NCI-H345 (cell line): ENCODE measurements around the gene AP3S2.

Experiments
- DNase-seq: peaks from one replicate; lab custom pipeline; 2025; lab: John Stamatoyannopoulos, UW

AP3S2 gene

DNA sequence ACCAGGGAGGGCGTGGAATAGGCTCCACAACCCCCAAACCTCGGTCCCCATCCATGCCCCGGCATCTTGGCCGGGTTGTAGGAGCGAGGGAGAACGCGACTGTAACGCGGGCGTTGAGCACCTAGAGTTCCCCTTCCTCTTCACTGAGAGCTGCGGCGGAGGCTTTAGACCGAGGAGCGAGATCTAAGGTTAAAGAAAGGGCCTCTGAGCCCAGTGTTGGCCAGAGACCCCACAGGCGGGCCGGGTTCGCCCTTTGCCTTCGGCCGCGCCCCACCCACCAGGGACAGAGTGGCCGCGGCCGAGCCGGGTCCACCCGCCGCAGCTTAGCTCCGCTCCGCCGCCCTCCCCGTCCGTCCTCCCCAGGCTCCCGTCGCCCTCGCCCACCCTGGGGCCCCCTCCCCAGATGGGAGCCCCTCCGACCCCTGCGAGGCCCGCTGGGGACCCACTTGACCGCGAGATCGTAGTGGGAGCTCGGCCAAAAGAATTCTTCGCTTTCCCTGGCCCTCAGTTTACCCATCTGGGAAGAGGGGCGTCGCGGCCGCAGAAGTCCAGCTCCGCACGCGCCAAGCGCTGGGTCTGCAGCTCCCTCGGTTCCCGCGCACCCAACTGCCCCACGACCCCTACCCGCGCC is 79.6 kb downstream of the AP3S2 start:
- no peak for DNase-seq

DNA sequence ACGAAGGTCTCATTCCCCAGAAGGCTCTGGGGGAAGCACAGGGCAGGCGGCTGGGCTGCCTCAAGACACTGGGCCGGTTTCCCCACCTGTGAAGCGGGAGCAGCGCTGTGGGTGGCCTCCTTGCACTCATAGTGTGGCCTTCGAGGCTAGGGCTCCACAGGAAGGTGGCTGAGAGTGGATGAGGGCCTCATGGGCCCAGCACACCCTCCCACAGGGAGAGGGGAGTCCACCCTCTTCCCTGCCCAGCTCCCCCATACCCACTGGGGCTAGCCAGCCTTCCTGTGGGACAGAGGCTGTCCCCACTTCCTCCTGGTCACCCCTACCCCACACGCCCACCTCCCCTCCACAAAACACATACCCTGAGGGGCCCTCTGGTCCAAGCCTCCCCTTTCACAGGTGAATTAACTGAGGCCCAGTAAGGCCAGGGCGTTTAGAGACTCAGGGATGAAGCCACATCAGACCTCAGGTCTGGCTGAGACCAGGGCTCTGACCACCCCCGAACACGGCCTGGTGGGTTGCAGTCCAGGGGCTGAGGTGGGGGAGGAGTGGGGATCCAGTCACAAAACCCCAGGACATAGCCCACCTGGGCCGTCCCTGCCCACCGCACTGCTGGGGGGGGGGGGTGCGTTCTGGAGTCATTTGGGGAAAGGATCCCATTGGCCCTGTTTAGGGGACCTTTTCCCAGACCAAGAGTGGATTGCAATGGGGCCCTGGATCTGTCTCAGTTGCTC is 80.2 kb downstream of the AP3S2 start:
- no peak for DNase-seq

DNA sequence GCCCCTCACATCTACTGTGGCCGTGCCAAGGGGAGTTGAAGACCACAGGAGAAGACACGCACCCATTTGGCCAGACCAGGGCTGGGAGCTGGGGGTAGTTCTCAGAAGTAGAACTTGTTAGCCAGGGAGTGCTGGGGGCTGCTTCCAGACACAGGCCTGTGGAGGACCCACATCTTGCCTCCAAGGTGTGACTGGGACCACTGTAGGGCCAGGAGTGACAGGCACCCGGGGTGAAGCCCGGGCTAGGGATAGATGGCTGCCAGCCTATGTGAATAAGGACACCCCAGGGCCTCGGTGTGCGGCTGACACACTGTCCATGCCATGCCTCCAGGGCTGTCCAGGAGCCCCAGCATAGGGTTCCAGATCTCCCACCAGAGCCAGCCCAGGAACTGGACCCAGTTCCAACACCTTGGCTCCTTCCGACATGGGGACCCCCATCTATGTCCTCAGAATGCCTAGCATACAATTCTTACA is 80.9 kb downstream of the AP3S2 start:
- no peak for DNase-seq

DNA sequence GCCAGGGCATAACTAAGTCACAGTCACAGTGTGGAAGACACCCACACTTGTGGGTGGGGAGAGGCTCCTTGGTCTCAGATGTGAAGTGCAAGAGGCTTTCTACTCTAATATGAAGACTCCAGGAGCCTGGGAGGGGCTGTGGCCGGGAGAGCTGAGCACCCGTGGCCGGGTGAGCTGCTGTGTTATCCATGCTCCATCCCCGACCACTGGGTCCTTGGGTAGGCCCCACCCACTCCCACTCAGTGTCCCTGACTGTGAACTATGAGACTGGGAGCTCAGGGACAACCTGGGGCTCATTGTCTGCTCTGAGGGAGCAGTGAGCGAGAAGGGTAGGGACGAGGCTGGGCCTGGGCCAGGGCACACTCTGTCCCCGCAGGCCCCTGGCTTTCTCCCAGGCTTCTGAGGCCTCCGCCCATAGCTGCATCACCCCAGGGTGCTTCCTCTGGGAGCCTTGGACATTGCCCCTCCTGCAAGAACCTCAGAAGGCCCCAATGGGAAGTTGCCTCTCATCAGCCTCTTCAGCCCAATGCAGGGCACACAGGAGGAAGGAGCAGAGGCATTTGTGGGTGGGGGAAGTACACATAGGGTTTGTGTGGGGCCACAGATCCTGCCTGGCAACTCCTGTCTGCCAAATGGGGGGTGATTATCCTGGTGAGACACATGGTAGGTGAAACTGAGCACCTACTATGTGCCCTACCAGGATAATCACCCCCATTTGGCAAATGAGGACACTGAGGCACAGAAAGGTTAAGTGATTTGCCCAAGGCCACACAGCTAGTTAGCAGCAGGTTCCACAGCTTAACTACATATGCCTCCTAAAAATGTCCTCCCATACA is 81.6 kb downstream of the AP3S2 start:
- DNase-seq, result no peak

DNA sequence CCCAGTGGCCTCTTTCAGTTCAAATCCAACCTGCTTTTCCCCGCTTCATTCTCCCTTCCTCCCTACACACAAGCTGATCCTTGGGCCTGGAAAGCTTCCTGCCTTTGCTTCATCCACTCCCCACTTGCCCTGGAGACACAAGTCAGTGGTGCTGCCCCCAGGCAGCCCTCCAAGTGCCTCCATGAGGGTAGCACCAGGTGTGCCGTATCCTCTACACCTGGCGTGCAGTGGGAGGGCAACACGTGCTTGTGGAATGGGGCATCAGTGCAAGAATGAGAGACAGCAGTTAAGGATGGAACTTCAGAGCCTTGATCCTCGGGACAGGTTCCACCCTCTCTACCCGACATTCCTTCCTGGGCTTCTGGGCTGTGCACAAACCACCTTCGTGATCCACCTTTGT is 83.0 kb downstream of the AP3S2 start:
- DNase-seq, result no peak

DNA sequence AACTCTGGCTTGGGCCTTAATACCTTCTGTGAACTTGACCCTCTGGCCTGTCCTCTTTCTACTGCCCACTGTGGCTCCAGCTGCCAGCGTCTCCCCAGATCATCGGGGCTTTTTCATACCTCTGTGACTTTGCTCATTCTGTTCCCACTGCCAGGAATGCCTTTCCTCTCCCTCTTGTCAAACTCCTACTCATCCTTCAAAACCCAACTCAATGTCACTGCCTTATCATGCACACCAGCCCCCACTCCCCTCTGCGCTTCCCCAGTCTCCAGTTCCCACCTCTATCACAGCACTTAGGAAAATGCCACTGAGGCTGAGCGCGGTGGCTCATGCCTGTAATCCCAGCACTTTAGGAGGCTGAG is 84.0 kb downstream of the AP3S2 start:
- DNase-seq, result no peak

DNA sequence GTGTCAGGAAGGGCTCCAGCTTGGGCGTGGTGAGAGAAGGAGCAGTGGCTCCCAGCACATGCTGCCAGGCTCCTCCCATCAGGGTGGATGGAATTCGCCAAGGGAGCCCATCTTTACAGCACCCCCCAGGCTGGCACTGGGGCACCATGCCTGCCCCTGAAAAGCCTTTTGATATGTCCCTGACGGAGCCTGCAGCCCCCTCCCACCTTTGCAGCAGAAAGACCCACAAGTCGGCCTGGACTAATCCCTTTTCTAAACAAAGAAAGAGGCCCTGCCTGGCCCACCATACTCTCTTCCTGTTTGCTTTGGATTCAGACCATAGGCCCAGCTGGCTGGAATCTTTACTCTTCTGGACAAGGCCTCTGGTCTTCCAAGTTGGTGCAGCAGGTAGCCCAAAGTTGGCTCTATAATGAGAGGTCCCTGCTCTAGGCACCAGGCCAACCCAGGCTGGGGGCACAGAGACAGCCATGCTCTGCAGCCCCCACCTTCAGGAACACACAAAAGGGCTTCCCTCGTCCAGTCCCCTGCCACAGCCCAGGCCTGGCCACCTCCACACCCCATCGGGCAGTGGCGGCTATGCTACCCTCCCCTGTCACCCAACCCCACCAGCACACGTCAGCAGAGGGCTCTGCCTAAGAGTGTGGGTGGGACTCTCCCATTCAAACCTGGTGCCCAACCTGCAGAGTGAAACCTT is 84.6 kb downstream of the AP3S2 start:
- DNase-seq, result no peak

DNA sequence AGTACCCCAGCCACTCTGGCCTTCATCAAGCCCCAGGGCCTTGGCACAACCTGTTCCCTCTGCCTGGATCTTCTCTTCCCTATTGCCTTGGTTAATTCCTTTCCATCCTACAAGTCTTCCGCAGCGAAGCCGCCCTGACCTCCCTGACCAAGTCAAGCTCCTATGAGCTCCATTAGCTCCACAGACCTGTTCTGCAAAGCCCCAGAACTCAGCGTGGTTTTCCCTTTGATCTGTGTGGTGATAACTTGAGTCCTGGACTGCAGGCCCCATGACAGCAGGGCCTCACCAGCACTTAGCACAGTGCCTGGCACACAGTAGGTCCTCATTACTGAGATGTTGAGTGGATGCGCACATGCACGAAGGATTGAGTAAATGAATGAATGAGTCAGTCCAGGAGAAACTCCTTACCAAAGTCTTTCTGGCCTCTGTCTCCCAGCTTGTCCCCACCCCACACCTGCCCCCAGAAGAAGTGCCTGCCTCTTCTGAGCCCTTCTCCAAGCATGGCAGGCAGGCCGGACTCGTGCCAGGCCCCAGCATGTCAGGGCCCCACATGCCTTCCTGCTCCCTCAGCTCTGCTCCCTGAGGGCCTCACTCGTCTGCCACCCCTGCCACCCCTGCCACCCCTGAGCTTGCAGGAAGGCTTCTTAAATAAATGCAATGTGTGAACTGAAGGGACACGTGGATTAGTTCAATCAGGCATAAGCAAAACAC is 85.5 kb downstream of the AP3S2 start:
- no peak for DNase-seq

DNA sequence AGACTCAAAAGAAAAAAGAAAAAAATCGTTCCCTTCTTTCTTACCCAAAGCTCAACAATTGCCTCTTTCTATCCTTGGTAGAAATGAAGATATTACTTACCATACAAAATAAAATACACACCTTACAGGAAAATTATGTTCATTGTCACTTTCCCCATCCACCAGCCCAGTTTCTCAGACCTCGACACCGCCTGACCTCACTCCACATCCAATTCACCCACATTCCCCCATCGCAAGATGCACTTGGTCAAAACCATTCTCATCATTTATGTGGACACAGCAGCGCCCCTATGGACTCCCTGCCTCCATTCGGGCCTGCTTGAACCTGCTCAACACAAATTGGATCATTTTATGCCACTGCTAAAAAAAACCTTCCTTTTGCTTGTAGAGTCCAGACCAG is 86.1 kb downstream of the AP3S2 start:
- no peak for DNase-seq

DNA sequence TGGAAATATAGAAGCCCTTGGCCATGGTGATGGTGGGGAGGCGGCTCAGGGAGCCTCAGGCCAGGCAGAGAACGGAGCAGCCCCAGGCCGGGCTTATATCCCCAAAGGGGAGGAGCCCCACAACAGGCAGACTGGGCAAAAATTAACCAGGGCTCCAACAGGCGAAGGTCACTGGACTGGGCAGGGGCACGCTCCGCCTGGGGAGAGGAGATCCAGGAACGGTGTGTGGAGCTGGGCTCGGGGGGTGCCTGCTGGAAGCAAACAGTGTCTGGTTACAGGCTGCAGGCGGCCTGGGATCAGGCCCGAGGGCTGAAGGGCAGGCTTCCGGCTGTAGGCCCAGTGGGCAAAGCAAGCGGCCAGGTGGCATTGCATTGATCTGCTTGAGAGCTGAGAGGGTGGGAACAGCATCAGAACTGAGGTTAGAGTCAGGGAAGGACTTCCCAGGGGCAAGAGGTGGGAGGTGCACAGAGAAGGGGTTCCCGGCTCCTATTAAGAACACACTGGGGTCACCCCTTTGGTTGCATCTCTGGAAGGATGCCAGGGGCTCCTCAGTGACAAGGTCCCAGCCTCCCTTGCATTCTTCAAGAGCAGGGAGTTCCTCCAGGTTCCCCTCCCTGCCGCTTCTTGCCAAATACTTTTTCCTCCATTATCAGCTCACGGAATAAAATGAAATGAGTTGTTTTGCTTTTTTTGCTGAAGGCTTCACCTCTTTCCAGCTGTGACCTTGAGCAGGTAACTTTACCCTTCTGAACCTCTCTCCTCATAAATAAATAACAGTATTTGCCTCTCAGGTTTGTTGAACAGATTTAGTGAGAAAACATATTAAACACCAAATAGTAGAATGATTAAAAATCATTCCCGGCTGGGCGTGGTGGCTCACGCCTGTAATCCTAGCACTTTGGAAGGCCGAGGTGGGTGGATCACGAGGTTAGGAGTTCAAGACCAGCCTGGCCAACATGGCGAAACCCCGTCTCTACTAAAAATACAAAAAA is 86.9 kb downstream of the AP3S2 start:
- DNase-seq, result no peak

DNA sequence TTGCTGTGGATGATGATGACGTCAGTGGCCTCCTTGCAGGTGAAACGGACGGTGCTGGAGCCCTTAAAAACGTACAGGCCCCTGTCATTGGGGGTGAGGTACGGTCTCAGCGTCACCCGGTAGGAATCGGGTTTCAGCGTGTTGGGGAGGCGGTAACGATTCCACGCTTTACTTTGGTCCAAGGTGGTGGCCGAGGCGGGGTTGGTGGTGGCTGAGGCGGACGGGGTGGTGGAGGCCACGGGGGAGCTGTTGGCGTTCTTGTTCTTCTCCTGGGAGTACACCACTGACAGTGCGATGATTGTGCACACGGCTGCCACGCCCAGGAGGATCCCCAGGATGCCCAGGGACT is 87.6 kb downstream of the AP3S2 start:
- DNase-seq, result no peak

DNA sequence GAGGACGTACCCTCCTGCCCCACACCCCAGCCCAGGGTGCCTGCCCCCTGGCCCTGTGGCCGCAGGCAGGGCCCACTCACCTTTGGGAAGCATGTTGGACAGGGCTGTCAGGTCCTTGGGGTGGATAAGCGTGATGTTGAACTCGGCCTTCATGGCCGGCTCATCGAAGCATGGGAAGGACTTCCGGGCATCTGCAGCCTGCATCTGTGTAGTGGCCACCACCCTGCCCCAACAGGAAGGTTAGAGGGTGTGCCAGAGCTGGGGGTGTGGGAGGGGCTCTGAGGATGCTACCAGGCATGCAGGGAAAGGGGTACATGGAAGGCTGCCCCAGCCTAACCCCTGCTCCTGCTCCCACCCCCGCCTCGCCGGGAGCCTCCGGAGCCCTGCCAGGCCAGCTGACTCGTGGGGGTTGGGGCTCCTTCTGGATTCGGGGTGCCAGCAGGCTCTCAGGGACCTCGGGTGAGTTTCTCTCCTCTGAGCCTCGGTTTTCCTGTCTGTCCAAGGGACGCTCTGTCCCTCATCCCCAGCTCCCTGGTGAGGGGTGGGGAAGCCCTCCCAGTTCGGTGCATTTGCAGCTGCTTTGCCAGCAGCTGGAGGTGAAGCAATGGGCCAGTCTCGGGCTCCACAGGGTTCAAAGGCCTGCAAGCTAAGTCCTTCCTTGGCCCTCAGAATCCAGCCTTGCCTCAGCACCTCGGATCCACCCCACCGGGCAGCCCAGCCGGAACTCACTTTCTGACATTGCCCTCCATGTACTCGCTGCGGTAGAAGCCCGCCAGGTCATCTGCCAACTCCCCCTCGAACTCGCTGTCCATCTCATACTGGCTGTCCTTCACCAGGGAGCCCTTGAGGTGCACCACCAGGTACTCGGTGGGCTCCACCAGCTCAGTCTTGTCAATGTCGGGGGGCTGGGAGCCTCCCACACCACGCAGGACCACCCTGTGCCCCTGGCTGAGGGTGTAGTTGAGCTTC is 88.3 kb downstream of the AP3S2 start:
- DNase-seq, result no peak

DNA sequence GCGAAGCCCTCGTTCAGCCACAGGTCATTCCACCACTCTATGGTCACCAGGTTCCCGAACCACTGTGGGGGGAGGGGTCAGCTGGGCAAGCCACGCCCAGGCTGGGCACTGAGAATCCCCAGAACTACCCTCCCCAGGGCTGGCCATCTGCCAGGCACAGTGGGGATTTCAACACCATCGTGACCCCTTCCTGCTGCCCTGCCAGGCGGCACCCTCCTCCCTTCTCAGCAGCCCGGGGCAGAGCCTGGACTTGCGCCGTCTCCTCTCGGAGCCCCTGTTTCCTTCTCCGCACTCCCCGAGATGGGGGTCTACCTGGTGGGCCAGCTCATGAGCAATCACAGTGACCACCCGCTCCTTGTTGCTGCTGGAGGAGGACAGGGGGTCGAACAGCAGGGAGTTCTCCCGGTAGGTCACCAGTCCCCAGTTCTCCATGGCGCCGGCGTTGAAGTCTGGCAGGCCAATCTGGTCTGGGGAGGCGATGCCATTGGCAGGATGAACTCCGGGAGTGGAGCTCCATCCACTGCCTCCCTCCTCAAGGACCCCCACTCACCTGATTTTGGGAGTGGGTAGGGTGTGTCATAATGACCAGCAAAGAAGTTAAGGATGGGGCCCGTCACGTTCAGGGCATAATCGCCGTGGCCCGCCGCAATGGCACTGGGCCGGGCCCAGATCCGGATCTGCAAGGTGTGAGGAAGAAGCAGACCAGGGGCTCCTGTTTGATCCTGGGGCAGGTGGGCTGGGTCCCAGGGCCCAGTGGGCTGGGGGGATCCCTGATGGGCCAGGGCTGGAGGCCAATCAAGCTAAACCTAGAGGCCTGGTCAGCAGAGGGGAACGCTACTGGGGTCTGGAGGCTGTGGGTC is 89.6 kb downstream of the AP3S2 start:
- DNase-seq, result no peak

DNA sequence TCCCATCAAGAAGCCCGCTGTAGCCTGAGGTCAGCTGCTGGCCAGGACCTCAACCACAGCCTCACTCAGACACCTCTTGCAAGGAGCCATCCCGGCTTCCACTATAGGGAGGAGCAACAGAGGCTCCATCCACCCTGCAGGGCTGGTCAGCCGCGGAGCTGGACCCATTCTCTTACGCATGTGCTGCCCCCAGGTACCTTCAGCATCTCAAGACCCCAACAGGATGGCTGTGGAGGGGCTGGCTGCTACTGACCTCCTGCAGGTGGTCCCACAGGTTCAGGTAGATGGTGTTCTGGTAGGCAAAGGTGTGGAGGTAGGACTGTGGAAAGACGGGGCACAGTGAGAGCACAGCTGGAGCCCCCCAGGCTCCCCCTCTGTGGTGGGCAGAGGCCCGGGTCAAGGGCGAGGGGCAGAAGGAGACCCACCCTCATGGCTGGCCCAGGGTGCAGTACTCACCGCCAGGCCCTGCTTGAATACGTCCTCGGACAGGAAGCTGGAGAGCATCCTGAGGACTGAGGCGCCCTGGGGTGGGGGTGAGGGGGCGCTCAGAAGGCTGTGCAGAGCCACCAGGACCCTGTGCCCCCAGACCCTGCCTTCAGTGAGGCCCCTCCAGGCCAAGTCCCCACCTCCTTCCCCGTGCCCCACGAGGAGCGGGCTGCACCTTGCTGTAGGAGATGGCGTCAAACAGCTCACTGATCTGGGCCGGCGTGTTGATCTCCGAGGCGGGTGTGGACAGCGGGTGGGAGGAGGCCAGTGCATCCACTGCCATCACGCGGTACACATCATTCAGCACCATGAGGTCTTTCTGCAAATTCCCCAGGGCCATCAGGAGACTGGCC is 90.6 kb downstream of the AP3S2 start:
- no peak for DNase-seq

DNA sequence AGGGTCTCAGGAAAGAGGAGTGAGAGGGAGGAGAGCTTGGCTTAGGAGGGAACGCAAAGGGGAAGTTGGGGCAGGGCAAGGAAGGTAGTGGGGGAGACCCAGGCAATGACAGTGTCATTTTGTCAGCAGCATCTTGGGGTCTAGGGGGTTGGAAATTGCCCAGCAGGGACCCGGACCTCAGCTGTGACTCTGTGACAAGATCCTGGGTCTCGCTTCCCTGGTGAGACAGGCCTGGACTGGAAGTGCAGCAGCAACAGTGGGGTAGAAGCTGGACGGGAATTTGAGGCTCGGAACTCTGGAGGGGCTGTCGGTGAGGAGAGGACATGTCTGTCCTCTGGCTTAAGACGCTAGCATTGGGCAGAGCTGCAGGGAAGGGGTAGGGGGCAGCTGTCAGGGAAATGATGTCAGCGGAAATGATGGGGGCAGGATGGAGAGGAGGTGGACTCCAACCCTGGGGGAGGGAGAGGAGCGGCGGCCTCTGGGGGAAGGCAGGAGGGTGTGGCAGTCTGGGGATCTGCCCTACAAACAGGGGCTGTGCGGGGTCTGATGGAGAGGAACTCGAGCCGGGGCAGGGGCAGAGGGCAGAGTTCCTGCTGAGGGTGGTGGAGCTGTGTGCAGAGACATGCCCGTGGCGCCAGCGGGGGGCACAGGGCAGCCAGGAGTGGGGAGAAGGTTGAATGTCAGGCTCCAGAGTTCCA is 91.4 kb downstream of the AP3S2 start:
- no peak for DNase-seq

DNA sequence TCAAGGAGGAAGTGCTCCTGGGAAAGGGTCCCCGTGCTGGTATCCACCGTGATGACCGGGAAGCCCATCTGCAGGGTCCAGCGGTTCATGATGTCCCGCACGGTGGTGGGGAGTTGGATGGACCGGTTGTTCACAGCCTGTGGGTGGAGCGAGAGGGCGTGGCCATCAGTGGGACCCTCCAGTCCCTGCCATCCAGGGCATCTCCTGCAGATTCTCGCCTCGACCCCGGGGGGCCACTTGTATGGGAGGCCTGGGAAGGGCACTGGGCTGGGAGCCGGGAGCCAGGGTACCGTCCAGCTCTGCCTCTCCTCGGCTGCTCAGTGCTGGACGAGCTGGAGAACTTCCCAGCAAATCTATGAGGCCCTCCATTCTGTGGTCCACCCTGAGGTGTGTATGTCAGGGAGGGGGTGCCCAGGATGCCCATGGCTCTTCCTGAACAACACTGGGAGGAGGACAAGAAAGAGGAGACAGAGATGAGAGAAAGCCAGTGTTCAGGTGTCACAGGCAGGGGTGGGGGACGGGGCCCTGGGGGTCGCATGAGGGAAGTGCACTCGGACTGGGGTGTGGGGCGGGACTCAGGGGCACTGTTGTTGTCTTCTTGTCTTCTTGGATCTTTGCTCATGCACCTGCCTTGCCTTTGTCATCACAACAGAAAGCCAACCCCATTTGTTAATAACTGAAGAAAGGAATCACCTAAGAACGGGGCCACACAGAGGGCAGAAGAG is 92.2 kb downstream of the AP3S2 start:
- DNase-seq, result no peak
